C4-2B (cell line): ENCODE measurements around the gene INCENP.

Source experiments
- CTCF ChIP-seq: fragments of 450-650 bp; conservative IDR thresholded peaks from 2 replicates; pipeline ENCODE4 v1.5.1; 2017; ENCODE audit warnings: mild to moderate bottlenecking
- ZFX ChIP-seq: fragments of 450-650 bp; IDR thresholded peaks from 2 replicates; pipeline ENCODE4 v1.6.1; 2017

GRCh38 chr11:62147545-62147944, 23.7 kb downstream of the INCENP start:
- no peak for TF ChIP-seq CTCF
- no peak for TF ChIP-seq ZFX
